GM19397 (cell line): ENCODE data around the gene HOXB2.

Experiments used
- ATAC-seq: cut with Tn5 transposase; IDR thresholded peaks from one replicate; pipeline ENCODE4 v1.9.1; 2021; ENCODE audit warnings: mild to moderate bottlenecking, moderate library complexity; ENCODE audit not compliant: unreplicated experiment

The HOXB2 gene

DNA sequence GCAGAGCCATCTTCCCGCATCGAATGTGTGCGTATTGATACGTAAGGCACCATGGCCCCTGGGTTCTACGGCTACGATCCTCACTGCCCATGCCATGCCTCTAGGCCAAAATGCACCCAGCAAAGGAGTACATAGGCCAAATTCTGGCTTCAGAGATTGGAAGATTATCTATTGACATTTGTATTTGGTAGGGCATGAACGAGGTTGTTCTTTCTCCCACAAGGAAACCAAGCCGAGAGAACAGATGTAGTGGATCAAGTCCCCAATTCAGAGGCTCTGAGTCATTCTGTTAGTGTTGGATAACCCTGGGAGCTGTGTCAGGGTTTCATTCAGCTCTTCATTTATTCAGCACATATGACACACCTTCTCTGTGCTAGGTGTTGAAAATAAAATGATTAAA lies 50.6 kb downstream of the HOXB2 start:
- ATAC-seq = no peak
